Keratinocyte (primary cell): Measurements from ENCODE around the gene PIN1.

Source experiments
- CTCF ChIP-seq, 3 experiments: IDR thresholded peaks in 1 of 3; conservative IDR thresholded peaks in 1 of 3; optimal IDR thresholded peaks in 1 of 3; 2 replicates in 2 of 3; 3 replicates in 1 of 3; pipeline versions ENCODE3 to v1.5.1; 2011; ENCODE audit warnings: low read length in 3 of 3, mild to moderate bottlenecking in 3 of 3, moderate library complexity in 2 of 3, control low read depth in 1 of 3, inconsistent platforms in 1 of 3; ENCODE audit not compliant: insufficient read depth in 2 of 3; ENCODE audit errors: extremely low read depth in 1 of 3
- EZH2 ChIP-seq: IDR thresholded peaks from one replicate; pipeline ENCODE4 v1.6.1; 2012; ENCODE audit warnings: inconsistent platforms, mild to moderate bottlenecking, low read length, moderate library complexity

- TF ChIP-seq CTCF (optimal IDR thresholded peaks at IDR 0.05 in 1 of 3, IDR thresholded peaks at IDR 0.05 in 1 of 3, conservative IDR thresholded peaks at IDR 0.05 in 1 of 3; ENCODE audit: extremely low read depth in 1 of 3, insufficient read depth in 2 of 3, low read length in 3 of 3), result no peak
- TF ChIP-seq EZH2, result no peak
Observed at GRCh38 chr19:9856609-9857008, 21.5 kb downstream of the PIN1 start.
